ENCODE data around the gene EPS15. TPM values are rescaled to one million over a fixed set of nuclear protein-coding genes. Genes with fewer than 3 reads are reported as not detected.

Gene EPS15
- total and polyA plus RNA-seq, 11 donors: 19.9 to 80.6 (median 67.8) TPM

DNA sequence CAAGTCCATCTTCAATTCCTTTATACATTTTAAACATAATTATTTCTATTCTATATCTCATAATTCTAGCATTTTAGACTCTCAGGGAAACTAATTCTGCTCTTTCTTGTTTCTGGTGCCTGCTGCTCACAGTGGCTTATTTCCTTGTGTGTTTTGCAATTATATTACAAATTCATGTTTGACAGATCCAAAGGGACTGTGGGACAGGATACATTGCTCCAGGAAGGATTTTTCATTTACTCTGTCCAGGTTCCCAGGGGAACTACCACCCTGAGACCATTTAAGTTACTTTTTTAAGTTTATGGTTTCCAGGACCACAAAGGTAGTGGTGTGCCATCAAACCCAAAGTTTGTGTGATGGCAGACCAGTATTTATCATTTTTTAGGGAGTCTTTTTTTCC lies 195.3 kb downstream of the EPS15 start:
- peaks cover 0 to 19% (median 3%) of the 10 kb centered on the region in 12 donors for H3K4me1 ChIP-seq
- H3K36me3 ChIP-seq: no peaks in the 10 kb centered on the region
- no peak overlapping the region for H3K27ac ChIP-seq
- no peak for TF ChIP-seq POLR2A (IDR thresholded peaks at IDR 0.05)
- TF ChIP-seq, protein P1, sequence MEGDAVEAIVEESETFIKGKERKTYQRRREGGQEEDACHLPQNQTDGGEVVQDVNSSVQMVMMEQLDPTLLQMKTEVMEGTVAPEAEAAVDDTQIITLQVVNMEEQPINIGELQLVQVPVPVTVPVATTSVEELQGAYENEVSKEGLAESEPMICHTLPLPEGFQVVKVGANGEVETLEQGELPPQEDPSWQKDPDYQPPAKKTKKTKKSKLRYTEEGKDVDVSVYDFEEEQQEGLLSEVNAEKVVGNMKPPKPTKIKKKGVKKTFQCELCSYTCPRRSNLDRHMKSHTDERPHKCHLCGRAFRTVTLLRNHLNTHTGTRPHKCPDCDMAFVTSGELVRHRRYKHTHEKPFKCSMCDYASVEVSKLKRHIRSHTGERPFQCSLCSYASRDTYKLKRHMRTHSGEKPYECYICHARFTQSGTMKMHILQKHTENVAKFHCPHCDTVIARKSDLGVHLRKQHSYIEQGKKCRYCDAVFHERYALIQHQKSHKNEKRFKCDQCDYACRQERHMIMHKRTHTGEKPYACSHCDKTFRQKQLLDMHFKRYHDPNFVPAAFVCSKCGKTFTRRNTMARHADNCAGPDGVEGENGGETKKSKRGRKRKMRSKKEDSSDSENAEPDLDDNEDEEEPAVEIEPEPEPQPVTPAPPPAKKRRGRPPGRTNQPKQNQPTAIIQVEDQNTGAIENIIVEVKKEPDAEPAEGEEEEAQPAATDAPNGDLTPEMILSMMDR (IDR thresholded peaks at IDR 0.05): no peak
- peaks cover 0 to 1% (median 0%) of the 10 kb centered on the region in 9 donors for H3K27me3 ChIP-seq
- ATAC-seq (no peak), DNase-seq (no peak)
- intact Hi-C loops (cut with DNase I): loop anchor here in 1 of 10 donors (10.0 kb wide), 1 partner anchor 211 kb away; no protein-coding TSS in a partner anchor
- no peaks in the 10 kb centered on the region for H3K9me3 ChIP-seq
- H3K4me3 ChIP-seq: no peak overlapping the region

DNA sequence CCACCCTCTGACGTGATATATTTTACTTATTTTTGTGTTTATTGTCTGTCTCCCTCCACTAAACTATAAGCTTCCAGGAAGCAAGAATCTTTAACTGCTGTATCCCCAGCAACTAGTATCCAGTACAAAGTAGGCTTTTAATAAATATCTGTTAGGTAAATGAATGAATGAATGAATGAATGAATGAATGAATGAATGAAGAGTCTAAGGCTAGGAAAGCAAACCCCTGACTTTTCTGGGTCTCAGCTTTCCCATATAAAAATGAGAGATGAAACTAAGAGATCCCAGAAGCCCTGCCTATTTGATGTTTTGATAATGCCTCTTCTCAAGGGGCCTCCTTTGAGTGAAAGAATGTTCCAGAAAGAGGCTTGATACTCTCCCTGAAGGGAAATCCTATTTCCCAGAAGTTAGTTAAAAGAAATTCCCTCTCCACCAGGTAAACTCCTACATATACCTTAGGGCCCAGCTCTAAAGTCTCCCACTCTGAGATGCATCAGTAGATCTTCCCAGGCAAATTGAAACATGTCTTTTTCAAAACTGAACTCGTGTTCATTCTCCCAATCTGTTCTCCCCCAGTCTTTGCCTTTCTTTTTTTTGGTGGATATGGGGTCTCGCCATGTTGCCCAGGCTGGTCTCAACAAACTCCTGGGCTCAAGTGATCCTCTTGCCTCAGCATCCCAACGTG lies 196.5 kb downstream of the EPS15 start:
- Histone ChIP-seq H3K9me3 (no peaks in the 10 kb centered on the region), H3K27ac (no peak overlapping the region), H3K27me3 (no peaks in the 10 kb centered on the region), H3K36me3 (no peaks in the 10 kb centered on the region), H3K4me1 (peaks cover 0 to 19% (median 3%) of the 10 kb centered on the region in 12 donors), H3K4me3 (no peak overlapping the region)
- no peak for DNase-seq
- no peak for ATAC-seq
- WGBS, 4 donors: 87 to 91% (median 89%) methylated on average over 4 of the region's 4 CpGs
- TF ChIP-seq POLR2A (IDR thresholded peaks at IDR 0.05): no peak
- TF ChIP-seq, protein P1 (IDR thresholded peaks at IDR 0.05): no peak
- intact Hi-C loops (cut with DNase I): loop anchor here in 1 of 10 donors (10.0 kb wide), 1 partner anchor 212 kb away; no protein-coding TSS in a partner anchor

DNA sequence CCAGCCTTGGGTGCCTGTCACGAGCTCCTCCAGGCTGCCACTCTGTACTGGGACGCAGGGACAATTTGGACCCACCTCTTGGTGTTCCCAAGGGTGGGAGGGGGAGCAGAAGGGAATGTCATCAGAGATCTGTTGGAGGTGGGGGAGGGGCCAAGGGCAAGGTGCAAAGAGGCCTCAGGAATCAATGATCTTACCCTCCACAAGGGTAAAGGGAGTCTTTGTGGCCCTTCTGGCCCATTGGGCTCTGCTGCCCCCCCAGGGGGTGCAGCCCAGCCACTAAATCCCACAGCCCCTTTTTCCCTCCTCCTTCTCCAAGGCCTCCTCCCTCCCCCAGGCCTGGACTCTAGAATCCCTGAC lies 197.2 kb downstream of the EPS15 start:
- TF ChIP-seq, protein P1 (IDR thresholded peaks at IDR 0.05): no peak
- no peak for TF ChIP-seq POLR2A (IDR thresholded peaks at IDR 0.05)
- H3K4me3 ChIP-seq: no peak overlapping the region
- intact Hi-C loops (cut with DNase I): loop anchor here in 1 of 10 donors (10.0 kb wide), 1 partner anchor 213 kb away; no protein-coding TSS in a partner anchor
- DNase-seq (no peak), ATAC-seq (no peak)
- no peaks in the 10 kb centered on the region for H3K36me3 ChIP-seq
- no peak overlapping the region for H3K27ac ChIP-seq
- H3K9me3 ChIP-seq: no peaks in the 10 kb centered on the region
- WGBS, 4 donors: 79 to 92% (median 85%) methylated on average over 2 of the region's 2 CpGs; no CpG with 5 or more reads in 1 of the 4 donors
- H3K27me3 ChIP-seq: no peaks in the 10 kb centered on the region
- H3K4me1 ChIP-seq: peaks cover 0 to 17% (median 3%) of the 10 kb centered on the region in 12 donors

DNA sequence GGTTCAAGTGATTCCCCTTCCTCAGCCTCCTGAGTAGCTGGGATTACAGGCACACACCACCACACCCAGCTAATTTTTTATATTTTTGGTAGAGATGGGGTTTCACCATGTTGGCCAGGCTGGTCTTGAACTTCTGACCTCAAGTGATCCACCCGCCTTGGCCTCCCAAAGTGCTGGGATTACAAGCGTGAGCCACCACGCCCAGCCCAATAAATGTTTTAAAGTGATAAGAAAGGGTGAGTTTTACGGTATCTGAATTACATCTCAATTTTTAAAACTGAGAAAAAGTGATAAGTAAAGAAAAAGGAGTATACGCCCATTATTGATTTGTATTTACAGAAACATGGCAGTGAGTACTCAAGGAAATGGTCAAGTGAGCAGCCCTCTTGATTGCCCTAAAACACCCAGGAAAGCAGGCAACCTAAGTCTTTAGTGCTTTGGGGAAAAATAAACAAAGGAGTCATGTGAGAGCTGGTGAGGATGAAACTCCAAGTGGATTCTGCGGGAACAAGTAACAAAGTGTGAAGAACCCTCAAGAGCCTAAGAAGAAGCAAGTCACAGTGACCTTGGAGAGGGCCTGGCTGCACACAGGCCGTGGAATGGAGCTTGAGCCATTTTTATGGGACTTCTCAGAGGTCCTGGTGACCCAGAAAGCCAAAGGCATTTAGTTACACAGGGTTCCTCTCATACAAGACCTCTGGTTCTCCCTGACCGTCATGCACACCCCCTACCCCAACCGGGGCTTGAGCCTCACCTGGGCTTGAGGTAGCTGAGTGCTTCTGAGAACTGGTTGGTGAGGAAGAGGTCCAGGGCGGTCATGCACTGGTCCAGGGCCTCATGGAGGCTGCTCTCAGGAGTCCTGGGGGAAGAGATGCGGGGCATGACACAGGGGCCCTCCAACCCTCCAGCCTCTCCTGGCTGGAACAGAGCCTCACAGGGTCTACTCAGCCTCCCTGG lies 197.8 kb downstream of the EPS15 start:
- no peak for ATAC-seq
- Histone ChIP-seq H3K27me3 (no peaks in the 10 kb centered on the region), H3K36me3 (no peaks in the 10 kb centered on the region), H3K4me1 (peaks cover 0 to 11% (median 3%) of the 10 kb centered on the region in 12 donors), H3K27ac (no peak overlapping the region), H3K9me3 (no peaks in the 10 kb centered on the region), H3K4me3 (no peak overlapping the region)
- no peak for DNase-seq
- 90 to 98% (median 97%) methylated on average over 10 to 11 of the region's 11 CpGs for WGBS, 4 donors
- intact Hi-C loops (cut with DNase I): loop anchor here in 1 of 10 donors (10.0 kb wide), 1 partner anchor 214 kb away; no protein-coding TSS in a partner anchor
- TF ChIP-seq POLR2A (IDR thresholded peaks at IDR 0.05): no peak
- TF ChIP-seq, protein P1 (IDR thresholded peaks at IDR 0.05): no peak
